Embryonic facial prominence (tissue), 1 donor: Measurements from ENCODE around the gene KISS1R.
"Not testable (repeated sequence)": the region's sequence is repeated elsewhere in the genome, so short reads cannot be mapped to it uniquely, and the experiment has no call there.

ENCODE experiments used
- DNase-seq: peaks from one replicate; pipeline ENCODE4 v3.0.0-alpha.2; 2016; ENCODE audit errors: extremely low spot score

KISS1R gene

DNA sequence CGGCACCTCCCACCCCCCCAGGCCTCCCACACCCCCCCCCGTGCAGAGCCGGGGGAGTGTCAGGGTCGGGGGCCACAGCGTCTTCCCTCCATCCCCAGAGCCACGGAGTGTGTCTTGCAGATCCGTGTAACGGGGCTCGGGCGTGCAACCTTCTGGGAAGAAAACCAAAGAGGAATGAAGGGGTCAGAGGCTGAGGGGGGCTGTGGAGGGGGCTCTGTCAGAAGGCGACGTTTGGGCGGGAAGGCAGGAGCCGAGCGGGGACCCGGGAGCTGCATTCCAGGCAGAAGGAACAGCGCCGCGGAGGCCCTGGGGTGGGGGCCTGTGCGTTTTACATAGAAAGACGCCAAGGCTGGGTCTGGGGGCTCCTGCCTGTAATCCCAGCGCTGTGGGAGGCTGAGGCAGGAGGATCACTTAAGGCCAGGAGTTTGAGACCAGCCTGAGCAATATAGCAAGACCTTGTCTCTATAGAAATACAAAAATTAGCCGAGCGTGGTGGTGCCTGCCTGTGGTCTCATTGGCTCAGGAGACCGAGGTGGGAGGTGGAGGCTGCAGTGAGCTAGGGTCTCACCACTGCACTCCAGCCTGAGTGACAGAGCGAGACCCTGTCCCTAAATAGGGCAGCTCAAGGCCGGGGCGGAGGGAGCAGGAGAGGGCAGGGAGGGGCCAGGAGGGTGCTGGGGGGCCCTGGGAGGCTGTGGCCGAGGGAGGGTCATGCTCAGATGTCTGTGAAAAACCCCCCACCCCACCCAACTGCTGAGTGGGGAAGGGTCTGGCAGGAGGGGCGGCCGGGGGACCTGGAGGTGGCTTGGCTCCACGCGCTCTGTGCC is 36.5 kb downstream of the KISS1R start:
- DNase-seq: no peak

DNA sequence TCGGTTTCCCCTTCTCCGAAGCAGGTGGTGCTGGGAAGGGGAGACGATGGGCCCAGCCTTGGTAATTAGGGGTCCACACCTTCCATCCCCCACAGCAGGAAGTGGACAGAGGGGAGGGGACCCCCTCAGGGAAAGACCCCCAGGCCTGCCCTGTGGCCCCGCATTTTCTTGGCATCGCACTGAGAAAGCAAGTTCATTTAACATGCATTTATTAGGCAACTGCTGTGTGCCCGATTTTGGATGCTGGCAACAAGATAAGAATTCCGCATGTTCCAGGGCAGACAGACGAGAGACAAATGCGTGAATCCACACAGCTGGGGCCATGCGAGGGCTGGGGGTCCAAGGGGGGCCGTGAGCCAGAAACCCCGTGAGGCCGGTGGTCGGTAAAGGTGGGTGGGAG is 37.1 kb downstream of the KISS1R start:
- DNase-seq: no peak

DNA sequence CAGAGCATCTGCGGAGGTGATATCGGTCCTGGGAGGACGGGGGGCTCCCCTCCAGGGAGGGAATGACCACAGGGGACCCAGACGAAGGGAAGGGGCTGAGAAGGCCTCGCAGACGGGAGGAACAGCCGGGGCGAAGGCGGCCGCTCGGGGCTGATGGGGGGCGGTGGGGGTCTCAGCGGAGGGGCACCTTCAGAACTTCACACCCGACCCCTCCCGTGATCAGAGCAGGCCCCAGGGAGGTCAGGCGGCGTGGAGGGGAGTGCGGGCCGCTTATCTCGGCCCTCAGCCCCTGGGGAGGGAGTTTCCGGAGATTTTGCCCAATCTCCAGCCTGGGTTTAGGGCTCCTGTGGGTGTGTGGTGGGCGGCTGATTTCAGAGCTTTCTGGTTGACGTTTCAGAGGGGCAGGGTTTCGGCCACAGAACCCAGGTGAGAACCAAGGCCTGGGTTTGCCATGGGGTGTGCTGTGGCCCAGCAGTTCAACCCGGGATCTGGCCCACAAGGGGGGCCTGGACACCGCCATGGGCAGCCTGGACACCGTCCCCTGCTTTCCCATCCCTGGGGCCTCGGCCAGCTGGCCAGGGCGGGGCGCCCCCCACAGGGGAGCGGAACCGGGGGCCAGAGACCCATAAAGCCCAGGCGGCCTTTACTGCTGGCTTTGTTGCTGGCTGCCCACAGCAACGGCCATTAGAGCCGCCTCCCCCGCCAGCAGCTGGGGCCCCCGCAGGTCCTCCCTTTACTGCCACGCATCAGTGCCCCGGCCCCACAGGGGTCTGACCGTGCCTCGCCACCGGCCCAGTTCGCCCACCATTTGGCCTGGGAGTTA is 37.8 kb downstream of the KISS1R start:
- no peak for DNase-seq

DNA sequence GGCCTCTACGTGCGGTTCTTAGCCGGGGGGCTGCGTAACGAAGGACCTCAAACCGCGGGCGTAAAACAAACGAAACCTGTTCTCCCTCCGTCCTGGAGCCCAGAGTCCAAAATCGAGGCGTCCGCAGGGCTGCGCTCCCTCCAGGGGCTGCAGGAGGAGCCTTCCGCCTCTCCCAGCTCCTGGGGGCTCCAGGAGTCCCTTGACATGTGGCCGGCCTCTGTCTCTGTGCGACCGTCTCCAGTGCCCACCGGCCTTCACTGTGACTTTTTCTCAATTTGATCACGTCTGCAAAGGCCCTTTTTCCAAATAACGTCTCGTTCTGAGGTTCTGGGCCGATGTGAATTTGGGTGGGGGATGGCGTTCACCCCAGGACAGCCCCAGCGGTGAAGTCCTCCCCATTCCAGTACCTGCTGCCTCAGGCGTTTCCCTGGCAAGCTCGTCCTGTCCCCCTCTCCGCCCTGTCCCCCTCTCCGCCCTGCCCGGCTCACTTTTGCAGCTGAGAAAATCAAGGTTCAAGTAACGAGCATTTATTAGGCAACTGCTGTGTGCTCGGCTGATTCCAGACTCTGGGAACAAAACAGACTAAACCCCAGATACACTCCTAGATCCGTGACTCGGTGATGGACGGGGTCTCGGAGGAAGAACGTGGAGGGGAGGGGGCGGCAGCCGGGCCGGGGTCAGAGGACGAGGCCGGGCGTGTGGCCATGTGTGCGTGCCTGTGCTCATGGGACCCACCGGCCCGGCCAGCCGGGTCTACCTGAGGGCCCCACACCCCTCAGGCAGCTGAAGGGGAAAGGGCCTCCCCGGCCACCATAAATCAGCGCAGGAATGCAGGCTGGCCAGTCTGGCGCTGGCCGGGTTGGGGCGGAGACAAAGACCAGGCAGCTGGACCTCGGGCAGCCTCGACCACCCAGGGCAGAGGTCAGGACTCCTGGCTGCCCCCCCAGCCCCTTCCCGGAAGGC is 39.0 kb downstream of the KISS1R start:
- DNase-seq: no peak

DNA sequence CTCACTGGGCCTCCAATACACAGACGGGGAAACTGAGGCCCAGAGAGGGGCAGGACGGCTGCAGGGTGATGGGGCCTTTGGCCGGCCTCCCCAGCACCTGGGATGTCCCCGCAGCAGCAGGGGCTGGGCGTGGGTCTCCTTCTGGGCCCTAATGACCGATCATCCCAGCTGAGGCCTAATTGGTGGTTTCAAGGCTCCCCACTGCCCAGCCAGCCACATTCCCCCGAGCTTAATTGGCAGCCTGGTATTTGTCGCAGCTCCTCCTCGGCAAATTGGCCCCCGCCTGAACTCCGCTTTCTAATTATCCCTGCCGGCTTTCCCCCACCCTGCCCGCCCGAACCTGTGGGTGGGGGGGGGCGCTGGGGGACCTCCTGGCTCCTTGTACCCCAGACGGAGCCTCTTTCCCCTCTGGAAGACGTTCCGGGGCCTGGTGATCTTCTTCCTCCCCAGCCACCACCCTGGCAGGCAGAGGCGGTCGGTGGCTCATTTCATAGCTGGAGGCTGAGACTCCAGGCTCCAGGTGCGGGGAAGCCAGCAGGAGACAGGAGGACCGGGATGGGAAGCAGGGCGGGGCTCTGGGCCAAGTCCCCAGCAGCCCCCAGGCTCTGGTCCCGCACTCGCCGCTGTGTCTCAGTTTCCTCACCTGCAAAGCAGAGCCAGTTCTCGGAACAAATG is 39.8 kb downstream of the KISS1R start:
- no peak for DNase-seq

DNA sequence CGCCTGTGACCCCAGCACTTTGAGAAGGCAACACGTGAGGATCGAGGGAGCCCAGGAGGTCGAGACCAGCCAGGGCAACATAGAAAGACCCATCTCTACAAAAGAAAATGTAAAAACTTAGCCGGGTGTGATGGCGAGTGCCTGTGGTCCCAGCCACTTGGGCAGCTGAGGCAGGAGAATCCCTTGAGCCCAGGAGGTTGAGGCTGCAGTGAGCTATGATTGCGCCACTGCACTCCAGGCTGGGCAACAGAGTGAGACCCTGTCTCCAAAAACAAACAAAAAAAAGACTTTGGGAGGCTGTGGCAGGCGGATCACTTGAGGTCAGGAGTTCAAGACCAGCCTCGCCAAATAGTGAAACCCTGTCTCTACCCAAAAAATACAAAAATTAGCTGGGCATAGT is 40.4 kb downstream of the KISS1R start:
- DNase-seq: not testable (repeated sequence)

DNA sequence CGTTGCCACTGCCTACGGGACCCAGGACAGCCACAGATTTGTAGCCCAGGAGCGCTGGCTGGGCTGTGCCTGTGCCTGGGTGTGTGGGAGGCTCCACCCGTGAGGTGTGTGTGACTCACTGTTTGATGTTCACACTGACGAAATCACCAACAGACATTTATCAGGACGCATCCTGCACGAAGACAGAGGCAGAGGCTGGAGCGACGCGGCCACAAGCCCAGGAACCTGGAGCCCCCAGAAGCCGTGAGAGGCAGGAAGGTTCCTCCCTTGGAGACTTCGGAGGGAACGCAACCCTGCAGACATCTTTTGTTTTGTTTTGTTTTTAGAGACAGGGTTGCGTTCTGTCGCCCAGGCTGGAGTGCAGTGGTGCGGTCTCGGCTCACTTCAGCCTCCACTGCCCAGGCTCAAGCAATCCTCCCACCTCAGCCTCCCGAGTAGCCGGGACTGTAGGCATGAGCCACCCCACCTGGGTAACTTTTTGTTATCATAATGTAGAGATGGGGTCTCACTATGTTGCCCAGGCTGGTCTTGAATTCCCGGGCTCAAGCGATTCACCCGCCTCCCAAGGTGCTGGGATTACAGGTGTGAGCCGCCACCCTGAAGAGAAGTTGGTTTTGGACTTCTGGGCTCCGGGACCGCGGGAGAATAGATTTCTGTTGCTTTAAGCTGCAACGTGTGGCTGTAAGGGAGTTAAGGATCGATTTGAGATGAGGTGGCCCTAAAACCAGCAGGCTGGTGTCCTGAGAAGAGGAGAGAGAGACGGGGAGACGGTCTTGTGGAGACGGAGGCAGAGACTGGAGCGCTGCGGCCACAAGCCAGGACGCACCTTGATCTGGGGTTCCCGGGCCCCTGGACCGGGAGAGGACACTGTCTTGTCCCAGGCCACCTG is 42.1 kb downstream of the KISS1R start:
- no peak for DNase-seq

DNA sequence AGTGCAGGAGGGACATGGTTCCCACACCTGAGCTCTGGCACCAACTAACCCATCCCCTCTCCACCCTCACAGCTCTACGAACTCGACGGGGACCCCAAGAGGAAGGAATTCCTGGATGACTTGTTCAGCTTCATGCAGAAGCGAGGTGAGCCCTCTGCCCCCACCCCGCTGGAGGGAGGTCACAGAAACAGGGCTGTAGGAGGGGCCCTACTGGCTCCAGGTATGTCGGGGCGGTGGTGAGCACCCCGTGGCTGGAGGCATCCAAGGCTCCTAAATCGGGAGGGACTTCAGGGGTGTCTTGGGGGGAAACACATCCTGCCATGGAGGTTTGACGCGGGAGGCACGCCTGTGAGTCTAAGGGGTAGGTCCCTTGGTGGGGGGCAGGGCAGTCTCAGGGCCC is 42.9 kb downstream of the KISS1R start:
- no peak for DNase-seq

DNA sequence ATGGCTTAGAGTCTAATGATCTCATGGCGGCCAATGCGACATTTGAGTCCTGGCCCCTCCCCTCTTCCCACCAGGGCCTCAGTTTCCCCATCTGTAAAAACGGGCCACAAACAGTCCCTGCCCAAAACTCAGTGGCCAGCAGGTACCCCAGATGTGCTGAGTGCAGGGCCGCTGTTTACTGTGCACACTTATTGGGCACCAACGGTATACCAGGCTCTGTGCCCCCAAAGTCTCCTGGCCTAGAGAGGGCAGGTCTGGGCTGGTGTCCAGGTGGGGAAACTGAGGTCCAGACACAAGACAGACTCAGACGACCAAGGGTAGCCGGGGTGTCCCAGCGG is 43.4 kb downstream of the KISS1R start:
- DNase-seq: no peak

DNA sequence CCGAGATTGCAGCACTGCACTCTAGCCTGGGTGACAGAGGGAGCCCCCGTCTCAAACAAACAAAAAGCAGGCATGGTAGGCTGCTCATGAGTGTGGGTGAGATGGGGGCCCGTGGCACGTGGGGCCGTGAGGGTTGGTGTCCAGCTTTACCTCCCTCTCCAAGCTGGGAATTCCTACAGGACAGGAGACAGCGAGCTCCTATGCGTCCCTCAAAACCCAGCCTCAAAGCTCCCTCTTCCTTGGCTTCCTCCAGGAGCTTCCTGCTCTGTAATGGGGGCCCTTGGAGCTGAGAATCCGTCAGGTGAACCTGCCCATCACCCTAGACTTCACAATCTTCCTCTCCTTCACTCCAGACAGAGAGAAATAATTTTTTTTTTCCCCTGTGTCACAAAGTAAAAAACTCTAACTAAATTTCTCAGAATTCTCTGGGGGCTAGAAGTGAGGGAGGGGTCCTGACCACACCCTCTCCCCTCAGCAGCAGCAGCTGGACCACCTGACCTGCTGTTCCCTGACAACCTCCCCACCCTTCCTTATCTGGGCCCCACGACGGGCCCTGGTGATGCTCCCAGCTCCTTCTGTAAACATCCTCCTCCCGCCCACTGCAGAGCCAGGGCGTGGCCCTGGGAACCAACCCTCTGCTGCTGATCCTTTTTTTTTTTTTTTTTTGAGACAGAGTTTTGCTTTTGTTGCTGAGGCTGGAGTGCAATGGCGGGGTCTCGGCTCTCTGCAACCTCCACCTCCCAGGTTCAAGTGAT is 44.9 kb downstream of the KISS1R start:
- DNase-seq: no peak

DNA sequence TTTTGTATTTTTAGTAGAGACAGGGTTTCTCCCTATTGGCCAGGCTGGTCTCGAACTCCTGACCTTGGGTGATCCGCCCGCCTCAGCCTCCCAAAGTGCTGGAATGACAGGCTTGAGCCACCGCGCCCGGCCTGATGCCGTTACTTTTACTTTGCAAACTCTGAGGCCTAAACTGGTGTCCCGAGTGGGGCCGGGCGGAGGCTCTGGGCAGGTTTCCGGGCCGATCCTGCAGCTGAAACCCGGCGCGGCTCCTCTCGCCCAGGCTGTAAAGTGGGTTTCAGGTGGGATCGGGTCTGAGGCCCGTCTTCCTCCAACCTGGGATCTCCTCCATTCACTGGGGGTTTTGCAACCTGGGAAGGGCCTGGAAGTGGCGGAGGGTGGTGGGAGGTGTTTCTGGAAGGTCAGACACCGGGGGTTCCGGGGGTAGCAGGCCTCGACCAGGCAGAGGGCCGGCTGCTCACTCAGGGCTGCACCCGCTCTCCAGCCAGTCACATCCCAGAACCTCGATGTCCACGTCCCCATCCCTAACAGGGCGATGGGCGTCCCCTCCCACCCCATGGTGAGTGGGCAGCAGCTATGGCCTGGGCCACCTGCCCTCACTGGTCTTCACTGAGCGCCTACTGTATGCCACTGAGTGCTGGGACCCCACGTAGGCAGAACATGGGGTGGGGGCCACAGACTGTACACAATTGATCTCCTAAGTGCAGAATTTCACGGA is 45.7 kb downstream of the KISS1R start:
- no peak for DNase-seq

DNA sequence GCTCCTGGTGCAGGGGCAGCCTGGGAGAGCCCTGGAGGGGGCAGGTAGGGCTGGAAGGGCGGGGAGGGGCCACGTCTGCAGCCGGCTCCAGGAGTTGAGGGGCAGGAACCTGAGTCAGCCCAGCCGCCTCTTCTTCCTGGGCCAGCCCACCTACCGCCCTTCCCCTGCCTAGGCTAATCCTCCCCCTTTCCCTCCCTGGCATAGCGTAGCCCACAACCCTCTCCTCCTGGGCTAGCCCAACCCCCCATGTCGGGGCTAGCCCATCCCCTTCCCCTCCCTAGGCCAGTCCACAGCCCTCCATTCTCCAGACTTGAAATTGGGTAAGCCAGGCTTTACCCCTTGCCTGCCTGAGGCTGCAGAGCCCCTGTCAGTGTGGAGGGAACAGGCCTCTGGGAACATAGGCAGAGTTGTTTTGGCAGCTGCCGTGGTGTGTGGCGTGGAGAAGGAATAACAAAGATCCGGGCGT is 46.4 kb downstream of the KISS1R start:
- DNase-seq: no peak

DNA sequence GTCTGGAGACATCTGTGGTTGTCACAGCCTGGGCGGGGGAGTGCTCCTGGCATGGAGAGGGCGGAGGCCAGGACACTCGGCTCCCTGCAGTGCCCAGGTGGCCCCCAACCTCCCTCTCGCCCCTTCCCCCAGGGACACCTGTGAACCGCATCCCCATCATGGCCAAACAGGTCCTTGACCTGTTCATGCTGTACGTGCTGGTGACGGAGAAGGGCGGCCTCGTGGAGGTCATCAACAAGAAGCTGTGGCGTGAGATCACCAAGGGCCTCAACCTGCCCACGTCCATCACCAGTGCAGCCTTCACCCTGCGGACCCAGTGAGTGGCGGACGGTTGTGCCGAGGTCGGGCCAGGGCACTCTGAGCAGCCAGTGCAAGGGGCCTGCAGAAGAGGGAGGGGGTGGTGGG is 47.0 kb downstream of the KISS1R start:
- DNase-seq: no peak

DNA sequence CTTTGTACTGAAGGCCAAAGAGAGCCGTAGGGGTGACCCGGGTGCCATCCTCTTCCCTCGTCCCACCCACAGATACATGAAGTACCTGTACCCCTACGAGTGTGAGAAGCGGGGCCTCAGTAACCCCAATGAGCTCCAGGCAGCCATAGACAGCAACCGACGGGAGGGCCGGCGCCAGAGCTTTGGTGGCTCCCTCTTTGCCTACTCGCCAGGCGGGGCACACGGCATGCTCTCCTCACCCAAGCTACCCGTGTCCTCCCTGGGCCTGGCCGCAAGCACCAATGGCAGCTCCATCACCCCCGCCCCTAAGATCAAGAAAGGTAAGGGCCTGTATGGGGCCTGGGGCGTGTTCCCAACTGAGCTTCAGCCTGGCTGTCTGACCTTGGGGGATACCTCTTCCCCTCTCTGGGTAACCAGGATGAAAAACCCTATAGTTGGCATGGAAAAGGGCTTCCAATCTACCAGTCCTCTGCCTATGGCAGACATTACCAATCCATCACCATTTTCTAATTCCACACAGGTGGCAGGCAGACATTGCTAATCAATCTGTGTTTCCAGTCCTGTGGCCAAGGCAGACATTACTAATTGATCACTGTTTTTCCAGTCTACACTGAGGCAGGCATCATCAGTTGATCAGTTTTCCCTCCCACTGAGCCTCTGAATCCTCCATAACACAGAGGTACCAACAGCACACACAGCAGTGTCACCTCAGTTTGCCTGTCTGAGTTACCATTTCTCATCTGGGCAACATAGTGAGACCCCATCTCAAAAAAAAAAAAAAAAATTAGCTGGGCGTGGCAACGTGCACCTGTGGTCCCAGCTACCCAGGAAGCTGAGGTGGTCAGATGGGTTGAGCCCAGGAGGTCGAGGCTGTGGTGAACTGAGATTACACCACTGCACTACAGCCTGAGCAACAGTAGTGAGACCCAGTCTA is 47.9 kb downstream of the KISS1R start:
- no peak for DNase-seq

DNA sequence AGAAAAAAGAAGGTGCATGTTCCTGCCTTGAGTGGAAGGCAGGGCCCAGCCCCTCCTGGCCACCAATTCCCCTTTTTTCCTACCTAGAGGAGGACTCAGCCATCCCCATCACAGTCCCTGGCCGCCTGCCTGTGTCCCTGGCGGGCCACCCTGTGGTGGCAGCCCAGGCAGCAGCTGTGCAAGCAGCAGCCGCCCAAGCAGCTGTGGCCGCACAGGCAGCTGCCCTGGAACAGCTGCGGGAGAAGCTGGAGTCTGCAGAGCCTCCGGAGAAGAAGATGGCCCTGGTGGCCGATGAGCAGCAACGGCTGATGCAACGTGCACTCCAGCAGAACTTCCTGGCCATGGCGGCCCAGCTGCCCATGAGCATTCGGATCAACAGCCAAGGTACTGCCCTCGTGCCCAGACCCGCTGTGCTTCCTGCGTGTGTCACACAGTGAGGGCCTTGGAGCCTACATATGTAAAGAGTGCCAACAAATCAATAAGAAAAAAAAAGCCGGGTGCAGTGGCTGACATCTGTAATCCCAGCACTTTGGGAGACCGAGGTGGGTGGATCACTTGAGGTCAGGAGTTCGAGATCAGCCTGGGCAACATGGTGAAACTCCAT is 49.5 kb downstream of the KISS1R start:
- DNase-seq: no peak
